HEK293 (cell line): Measurements from ENCODE around the gene SLC2A2.

ENCODE experiments used
- CTCF ChIA-PET: fragments of 350-600 bp; formaldehyde crosslinking; extraction: SDS; loops from one replicate; lab custom pipeline; 2021; ENCODE audit warnings: antibody characterized with exemption; lab: Yijun Ruan, JAX
- POLR2A ChIA-PET: fragments of 300-600 bp; formaldehyde crosslinking; extraction: SDS; loops from one replicate; lab custom pipeline; 2020; ENCODE audit warnings: antibody characterized with exemption, inconsistent platforms; lab: Yijun Ruan, JAX
- H3K27ac ChIP-seq: fragments of 200-500 bp; sonication (Bioruptor generic); 2 replicates; pipeline ENCODE4 v1.5.1; 2014; ENCODE audit warnings: low read depth, low read length, control low read depth, inconsistent platforms; ENCODE audit errors: extremely low read depth
- H3K36me3 ChIP-seq, 2 experiments: fragments of 200-500 bp in 1 of 2; sonication (Bioruptor generic) in 1 of 2; 1 replicate in 1 of 2; 2 replicates in 1 of 2; pipeline ENCODE4 v1.5.1; 2014 to 2017; ENCODE audit warnings: inconsistent platforms in 2 of 2, low read length in 2 of 2; ENCODE audit not compliant: control insufficient read depth in 2 of 2, insufficient read depth in 1 of 2
- H3K4me1 ChIP-seq: fragments of 200-500 bp; sonication (Bioruptor generic); 2 replicates; pipeline ENCODE4 v1.5.1; 2014; ENCODE audit warnings: mild to moderate bottlenecking, low read length, inconsistent platforms; ENCODE audit not compliant: control insufficient read depth, insufficient read depth
- H3K4me3 ChIP-seq: 2 replicates; pipeline ENCODE4 v1.5.1; 2011; ENCODE audit warnings: low read depth, mild to moderate bottlenecking, control low read depth, low read length, moderate library complexity
- H3K9me3 ChIP-seq: fragments of 200-500 bp; sonication (Bioruptor generic); 2 replicates; pipeline ENCODE4 v1.5.1; 2014; ENCODE audit warnings: low read depth, low read length, inconsistent platforms; ENCODE audit not compliant: control insufficient read depth, insufficient read depth
- BCL11A ChIP-seq: fragments of 450-650 bp; formaldehyde crosslinking; IDR thresholded peaks from 2 replicates; pipeline ENCODE4 v1.5.1; 2016; ENCODE audit warnings: low read depth, missing biosample characterization, missing genetic modification characterization
- HOXA7 ChIP-seq: sonication (generic); formaldehyde crosslinking; IDR thresholded peaks from 2 replicates; pipeline ENCODE4 v1.8.1; 2022; ENCODE audit warnings: missing genetic modification reagents, borderline replicate concordance
- HOXC10 ChIP-seq: sonication (generic); formaldehyde crosslinking; IDR thresholded peaks from 2 replicates; pipeline ENCODE4 v1.8.1; 2023; ENCODE audit warnings: mild to moderate bottlenecking, missing genetic modification reagents
- HOXD13 ChIP-seq: sonication (generic); formaldehyde crosslinking; IDR thresholded peaks from 2 replicates; pipeline ENCODE4 v1.8.0; 2022; ENCODE audit warnings: missing genetic modification reagents, borderline replicate concordance
- REPIN1 ChIP-seq: fragments of 450-650 bp; formaldehyde crosslinking; IDR thresholded peaks from 2 replicates; pipeline ENCODE4 v1.5.1; 2017; ENCODE audit warnings: missing biosample characterization, missing genetic modification characterization, low read depth
- SCRT2 ChIP-seq: fragments of 450-650 bp; formaldehyde crosslinking; IDR thresholded peaks from 2 replicates; pipeline ENCODE4 v1.5.1; 2016; ENCODE audit warnings: missing biosample characterization, missing genetic modification characterization
- SP7 ChIP-seq: fragments of 450-650 bp; formaldehyde crosslinking; IDR thresholded peaks from 2 replicates; pipeline ENCODE4 v1.5.1; 2016; ENCODE audit warnings: missing biosample characterization, missing genetic modification characterization
- ZFP3 ChIP-seq: fragments of 450-650 bp; formaldehyde crosslinking; IDR thresholded peaks from 2 replicates; pipeline ENCODE4 v1.5.1; 2016; ENCODE audit warnings: low read depth, missing biosample characterization, missing genetic modification characterization
- ZNF112 ChIP-seq: fragments of 450-650 bp; formaldehyde crosslinking; IDR thresholded peaks from 2 replicates; pipeline ENCODE4 v1.5.0; 2017; ENCODE audit warnings: missing biosample characterization, missing genetic modification characterization
- ZNF140 ChIP-seq: fragments of 450-650 bp; formaldehyde crosslinking; IDR thresholded peaks from 2 replicates; pipeline ENCODE4 v1.5.1; 2016; ENCODE audit warnings: missing biosample characterization, missing genetic modification characterization
- ZNF169 ChIP-seq: fragments of 450-650 bp; formaldehyde crosslinking; IDR thresholded peaks from 2 replicates; pipeline ENCODE4 v1.5.1; 2016; ENCODE audit warnings: missing biosample characterization, missing genetic modification characterization
- ZNF2 ChIP-seq: fragments of 450-650 bp; formaldehyde crosslinking; IDR thresholded peaks from 2 replicates; pipeline ENCODE4 v1.5.1; 2016; ENCODE audit warnings: missing biosample characterization, missing genetic modification characterization
- ZNF223 ChIP-seq: fragments of 450-650 bp; formaldehyde crosslinking; IDR thresholded peaks from 2 replicates; pipeline ENCODE4 v1.5.1; 2016; ENCODE audit warnings: missing biosample characterization, missing genetic modification characterization
- ZNF24 ChIP-seq: fragments of 450-650 bp; formaldehyde crosslinking; IDR thresholded peaks from 2 replicates; pipeline ENCODE4 v1.5.1; 2016; ENCODE audit warnings: missing biosample characterization, missing genetic modification characterization
- ZNF274 ChIP-seq, 2 experiments: fragments of 200-500 bp in 1 of 2; fragments of 450-650 bp in 1 of 2; sonication (Bioruptor generic) in 1 of 2; formaldehyde crosslinking in 1 of 2; IDR thresholded peaks; 2 replicates each; pipeline versions ENCODE4 v1.5.1 to v1.6.1; 2014 to 2016; ENCODE audit warnings: borderline replicate concordance in 1 of 2, inconsistent platforms in 1 of 2, low read length in 1 of 2, missing biosample characterization in 1 of 2, missing genetic modification characterization in 1 of 2
- ZNF350 ChIP-seq: fragments of 450-650 bp; formaldehyde crosslinking; IDR thresholded peaks from 2 replicates; pipeline ENCODE4 v1.5.0; 2017; ENCODE audit warnings: missing biosample characterization, mild to moderate bottlenecking, missing genetic modification characterization
- ZNF585B ChIP-seq: fragments of 450-650 bp; formaldehyde crosslinking; IDR thresholded peaks from 2 replicates; pipeline ENCODE4 v1.5.1; 2016; ENCODE audit warnings: missing biosample characterization, missing genetic modification characterization
- ZNF621 ChIP-seq: fragments of 450-650 bp; formaldehyde crosslinking; IDR thresholded peaks from 2 replicates; pipeline ENCODE4 v1.5.1; 2017; ENCODE audit warnings: missing biosample characterization, missing genetic modification characterization
- ZNF629 ChIP-seq: fragments of 450-650 bp; formaldehyde crosslinking; IDR thresholded peaks from 2 replicates; pipeline ENCODE4 v1.5.1; 2017; ENCODE audit warnings: missing biosample characterization, missing genetic modification characterization
- ZNF76 ChIP-seq: fragments of 450-650 bp; formaldehyde crosslinking; IDR thresholded peaks from 2 replicates; pipeline ENCODE4; 2016; ENCODE audit warnings: low read depth, missing biosample characterization, missing genetic modification characterization, borderline replicate concordance
- ZNF768 ChIP-seq: fragments of 450-650 bp; formaldehyde crosslinking; IDR thresholded peaks from 2 replicates; pipeline ENCODE4 v1.5.1; 2018; ENCODE audit warnings: missing biosample characterization, mild to moderate bottlenecking, missing genetic modification characterization
- ZSCAN30 ChIP-seq: fragments of 450-650 bp; IDR thresholded peaks from 2 replicates; pipeline ENCODE4 v1.5.1; 2018; ENCODE audit warnings: missing biosample characterization, mild to moderate bottlenecking, missing genetic modification characterization, moderate library complexity
- TF ChIP-seq, protein P1 (sequence below): fragments of 450-650 bp; formaldehyde crosslinking; IDR thresholded peaks from 2 replicates; pipeline ENCODE4 v1.5.1; 2016; ENCODE audit warnings: missing biosample characterization, missing genetic modification characterization
- TF ChIP-seq, protein P2 (sequence below): fragments of 450-650 bp; formaldehyde crosslinking; IDR thresholded peaks from 2 replicates; pipeline ENCODE4 v1.5.1; 2016; ENCODE audit warnings: missing biosample characterization, missing genetic modification characterization

SLC2A2 gene

DNA sequence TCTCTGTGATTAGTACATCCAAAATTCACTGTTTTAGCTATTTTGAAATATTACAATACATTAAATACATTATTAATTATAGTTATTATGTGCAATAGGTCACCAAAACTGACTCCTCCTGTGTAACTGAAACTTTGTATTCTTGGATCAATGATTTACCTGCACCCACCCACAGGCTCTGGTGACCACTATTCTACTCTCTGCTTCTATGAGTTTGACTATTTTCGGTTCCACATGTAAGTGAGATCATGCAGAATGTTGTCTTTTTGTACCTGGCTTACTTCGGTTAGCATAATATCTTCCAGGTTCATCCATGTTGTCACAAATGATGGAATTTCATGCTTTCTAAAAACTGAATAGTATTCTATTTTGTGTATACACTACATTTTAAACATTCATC, 43.8 kb downstream of the SLC2A2 start:
- no peaks in the 10 kb centered on the region for H3K36me3 ChIP-seq
- H3K9me3 ChIP-seq: no peaks in the 10 kb centered on the region
- ChIA-PET CTCF (no interaction called here), POLR2A (no interaction called here)
- no peak for TF ChIP-seq HOXA7 (CRISPR knock-in tag)
- no peak for TF ChIP-seq SCRT2 (tag by site-specific recombination)
- TF ChIP-seq ZNF223 (tag by site-specific recombination): no peak
- no peak for TF ChIP-seq ZNF768 (tag by site-specific recombination)
- TF ChIP-seq, protein P1, sequence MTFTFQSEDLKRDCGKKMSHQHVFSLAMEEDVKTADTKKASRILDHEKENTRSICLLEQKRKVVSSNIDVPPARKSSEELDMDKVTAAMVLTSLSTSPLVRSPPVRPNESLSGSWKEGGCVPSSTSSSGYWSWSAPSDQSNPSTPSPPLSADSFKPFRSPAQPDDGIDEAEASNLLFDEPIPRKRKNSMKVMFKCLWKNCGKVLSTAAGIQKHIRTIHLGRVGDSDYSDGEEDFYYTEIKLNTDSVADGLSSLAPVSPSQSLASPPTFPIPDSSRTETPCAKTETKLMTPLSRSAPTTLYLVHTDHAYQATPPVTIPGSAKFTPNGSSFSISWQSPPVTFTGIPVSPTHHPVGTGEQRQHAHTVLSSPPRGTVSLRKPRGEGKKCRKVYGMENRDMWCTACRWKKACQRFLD (tag by site-specific recombination): no peak
- no peak for TF ChIP-seq ZNF350 (tag by site-specific recombination)
- TF ChIP-seq, protein P2, sequence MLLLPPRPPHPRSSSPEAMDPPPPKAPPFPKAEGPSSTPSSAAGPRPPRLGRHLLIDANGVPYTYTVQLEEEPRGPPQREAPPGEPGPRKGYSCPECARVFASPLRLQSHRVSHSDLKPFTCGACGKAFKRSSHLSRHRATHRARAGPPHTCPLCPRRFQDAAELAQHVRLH (tag by site-specific recombination): no peak
- TF ChIP-seq BCL11A (tag by site-specific recombination): no peak
- TF ChIP-seq ZNF112: no peak
- no peak overlapping the region for H3K4me3 ChIP-seq
- H3K4me1 ChIP-seq: no peaks in the 10 kb centered on the region; the same call in 1 of the 2 replicates
- H3K27ac ChIP-seq: no peak overlapping the region

DNA sequence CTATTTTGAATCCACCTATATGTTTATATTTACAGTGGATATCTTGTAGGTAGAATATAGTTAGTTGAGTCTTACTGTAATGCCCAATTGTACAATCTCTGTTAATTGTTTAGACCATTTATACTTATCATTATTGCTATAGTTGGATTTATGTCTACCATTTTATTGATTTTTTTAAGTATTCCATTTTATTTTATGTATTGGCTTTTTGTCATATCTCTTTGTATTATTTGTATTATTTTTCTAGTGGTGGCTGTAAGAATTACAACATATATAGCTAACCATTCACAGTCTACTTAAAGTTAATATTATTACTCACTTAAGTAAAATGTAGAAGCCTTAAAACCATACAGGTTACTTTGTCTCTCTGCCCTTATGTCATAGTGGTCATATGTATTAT, 46.1 kb downstream of the SLC2A2 start:
- Histone ChIP-seq H3K4me3 (no peak overlapping the region), H3K9me3 (no peaks in the 10 kb centered on the region), H3K27ac (no peak overlapping the region), H3K4me1 (no peaks in the 10 kb centered on the region; the same call in 1 of the 2 replicates), H3K36me3 (no peaks in the 10 kb centered on the region)
- TF ChIP-seq ZFP3 (tag by site-specific recombination) (no peak), ZNF621 (tag by site-specific recombination) (no peak), ZNF2 (no peak), ZNF629 (tag by site-specific recombination) (no peak), ZNF140 (tag by site-specific recombination) (no peak), ZNF169 (no peak), ZNF585B (tag by site-specific recombination) (no peak), ZNF274 (IDR thresholded peaks at IDR 0.05; ENCODE audit: low read length) (no peak), ZNF274 (tag by site-specific recombination; IDR thresholded peaks at IDR 0.05; ENCODE audit: borderline replicate concordance) (no peak), SP7 (tag by site-specific recombination) (no peak), BCL11A (tag by site-specific recombination) (no peak), REPIN1 (tag by site-specific recombination) (no peak), ZNF24 (no peak), ZNF76 (tag by site-specific recombination) (no peak), ZSCAN30 (no peak), HOXD13 (CRISPR knock-in tag) (no peak), HOXC10 (CRISPR knock-in tag) (no peak)
- CTCF ChIA-PET: interaction anchor here (1.1 kb wide), 1 partner anchor 28 kb away, joined by 5 read pairs; no protein-coding TSS in a partner anchor
- POLR2A ChIA-PET: no interaction called here
